ENCODE measurements around the gene TUBB3. TPM values are rescaled to one million over a fixed set of nuclear protein-coding genes. Genes with fewer than 3 reads are reported as not detected.
"Not testable (repeated sequence)": the region's sequence is repeated elsewhere in the genome, so short reads cannot be mapped to it uniquely, and the experiment has no call there.

Gene TUBB3
- total RNA-seq, 1 donor from 2014 or later = 23.4 TPM

DNA sequence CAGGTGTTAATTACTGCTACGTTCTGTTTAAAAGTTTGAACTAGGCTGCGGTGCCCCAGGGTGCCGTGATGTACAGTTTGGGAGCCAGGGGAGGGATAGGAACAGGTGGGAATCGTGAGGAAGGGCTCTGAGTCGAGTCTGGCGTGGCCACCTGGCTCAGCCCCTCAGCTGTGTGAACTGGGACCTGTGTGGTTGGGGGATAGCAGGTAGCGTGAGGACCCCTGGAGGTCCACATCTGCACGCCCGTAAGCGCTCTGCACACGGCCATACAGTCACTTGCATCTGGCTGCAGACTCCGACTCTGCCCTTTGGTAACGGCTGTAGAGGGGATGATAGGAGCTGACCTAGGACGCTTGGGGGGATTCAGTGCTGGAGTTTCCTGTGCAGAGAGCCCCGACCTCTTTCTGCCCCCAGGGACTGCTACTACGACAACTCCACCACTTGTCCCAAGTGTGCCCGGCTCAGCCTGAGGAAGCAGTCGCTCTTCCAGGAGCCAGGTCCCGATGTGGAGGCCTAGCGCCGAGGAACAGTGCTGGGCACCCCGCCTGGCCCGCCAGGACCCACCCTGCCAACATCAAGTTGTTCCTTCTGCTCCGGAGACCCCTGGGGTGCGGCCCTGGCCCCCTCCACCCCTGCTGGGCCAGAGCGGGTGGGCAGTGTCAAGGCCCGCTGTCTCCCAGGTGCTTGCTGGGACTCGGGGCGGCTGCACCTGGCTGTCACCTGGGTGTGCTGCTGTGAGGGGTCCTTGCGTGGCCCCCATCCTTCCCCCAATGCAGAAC is 42.5 kb downstream of the TUBB3 start:
- no peak for DNase-seq

DNA sequence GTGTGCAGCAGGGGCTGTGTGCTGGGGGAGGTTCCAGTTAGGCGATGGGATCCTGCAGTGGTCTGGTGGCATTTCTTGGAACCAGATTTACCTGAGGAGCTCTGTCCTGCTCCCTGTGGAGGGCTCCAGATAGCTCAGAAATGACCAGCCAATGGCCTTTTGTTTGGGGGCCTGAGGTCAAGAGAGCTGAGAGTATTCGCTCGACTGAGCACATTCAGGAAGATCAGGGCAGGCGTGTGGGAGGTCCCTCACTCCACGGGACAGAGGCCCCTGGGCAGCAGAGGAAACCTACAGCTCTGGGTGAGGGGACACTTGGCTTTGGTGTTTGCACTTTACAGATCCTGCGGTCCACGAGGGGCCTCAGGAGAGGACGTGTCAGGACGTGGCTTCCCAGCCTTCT is 43.6 kb downstream of the TUBB3 start:
- no peak for DNase-seq

DNA sequence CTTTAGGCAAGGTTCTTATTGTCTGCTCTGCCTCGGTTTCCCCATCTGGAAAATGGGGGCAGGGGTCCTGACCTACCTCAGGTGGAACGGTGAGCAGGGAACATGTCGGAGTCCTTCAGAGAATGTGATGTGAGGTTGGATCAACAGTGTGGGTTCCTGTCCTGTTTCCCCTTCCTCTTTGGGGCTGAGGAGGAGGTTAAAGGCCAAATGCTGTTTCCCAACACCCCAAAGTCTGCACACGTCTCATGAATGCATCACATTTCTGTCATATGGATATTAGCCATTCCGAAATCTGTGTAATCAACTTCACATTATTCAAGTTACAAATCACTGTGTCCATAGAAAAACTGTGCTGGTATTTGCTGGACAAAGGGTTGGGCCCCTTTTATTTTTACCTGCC is 44.3 kb downstream of the TUBB3 start:
- DNase-seq = not testable (repeated sequence)

DNA sequence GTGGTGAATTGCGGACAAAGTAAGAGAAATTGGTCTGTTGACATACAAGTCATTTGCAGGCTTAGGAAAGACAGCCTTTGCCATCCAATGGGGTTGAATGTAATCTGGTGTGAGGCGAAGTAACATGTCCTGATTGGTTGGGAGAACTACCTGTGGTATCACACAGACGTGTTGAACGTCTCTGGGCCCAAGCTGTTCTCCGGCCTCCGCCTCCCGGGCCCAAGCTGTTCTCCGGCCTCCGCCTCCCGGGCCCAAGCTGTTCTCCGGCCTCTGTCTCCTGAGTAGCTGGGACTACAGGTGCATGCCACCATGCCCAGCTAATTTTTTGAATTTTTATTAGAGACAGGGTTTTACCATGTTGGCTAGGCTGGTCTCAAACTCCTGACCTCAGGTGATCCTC is 44.9 kb downstream of the TUBB3 start:
- DNase-seq = not testable (repeated sequence)

DNA sequence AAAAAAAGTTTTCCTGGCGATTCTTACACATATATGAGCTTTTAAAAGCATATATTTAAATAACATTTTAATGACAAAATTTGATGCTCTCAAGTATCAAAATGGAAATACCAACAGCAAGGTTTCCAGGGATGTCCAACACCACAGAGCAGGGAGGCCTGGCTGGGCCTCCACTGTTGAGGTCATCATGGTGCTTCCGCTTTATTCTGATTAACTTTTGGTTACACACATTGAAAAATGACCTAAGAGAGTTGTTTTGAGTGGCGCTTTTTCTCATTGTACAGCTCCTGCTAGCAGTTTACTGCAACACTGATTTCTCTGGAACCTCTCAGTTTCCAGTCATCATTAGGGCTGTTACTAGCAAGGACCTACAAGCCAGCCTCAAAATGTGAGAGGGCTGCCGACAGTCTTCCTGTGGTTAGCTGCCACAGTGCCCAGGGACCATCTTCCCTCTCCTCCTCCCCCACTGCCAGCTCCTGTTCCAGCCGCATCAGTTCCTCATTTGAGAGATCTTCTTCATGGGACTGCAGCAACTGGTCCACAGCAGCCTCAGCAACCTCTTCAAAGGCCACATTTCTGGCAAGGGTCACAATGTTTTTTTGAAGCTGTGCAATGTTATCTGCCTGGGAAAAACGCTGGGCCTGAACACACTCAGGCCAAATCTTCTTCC is 46.7 kb downstream of the TUBB3 start:
- DNase-seq = no peak

DNA sequence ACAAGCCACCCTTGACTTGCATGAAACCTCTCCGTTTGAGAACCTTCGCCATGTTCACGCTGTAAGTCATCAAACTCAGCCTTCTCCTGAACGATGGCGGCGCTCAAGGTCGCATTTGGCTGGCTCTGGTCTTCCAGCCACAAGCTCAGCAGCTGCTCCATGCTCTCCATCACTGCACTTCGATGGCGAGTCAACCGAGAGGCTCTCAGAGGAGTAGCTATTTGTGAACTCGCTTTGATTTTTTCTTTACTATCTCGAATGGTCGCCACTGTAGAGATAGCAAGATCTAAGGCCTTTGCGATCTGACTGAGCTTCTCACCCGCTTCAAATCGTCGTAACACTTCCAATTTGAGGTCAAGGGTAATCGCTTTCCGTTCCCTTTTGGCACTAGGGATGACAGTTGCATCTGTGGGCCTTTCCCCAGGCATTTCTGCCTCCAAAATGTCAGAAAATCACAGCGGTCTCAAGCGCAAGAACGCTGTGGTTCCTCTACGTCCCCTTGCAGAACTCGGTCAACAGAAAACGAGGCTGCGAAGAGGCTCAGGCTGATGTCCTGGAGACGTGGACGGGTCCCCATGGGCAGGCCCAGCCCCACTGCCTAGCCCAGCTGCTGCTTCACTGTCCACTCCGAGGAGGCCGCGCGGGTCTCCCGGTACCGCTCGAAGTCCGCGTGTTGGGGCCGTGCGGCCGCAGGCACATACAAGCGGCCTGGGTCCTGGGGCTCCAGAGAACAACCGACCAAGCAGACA is 48.5 kb downstream of the TUBB3 start:
- no peak for DNase-seq

DNA sequence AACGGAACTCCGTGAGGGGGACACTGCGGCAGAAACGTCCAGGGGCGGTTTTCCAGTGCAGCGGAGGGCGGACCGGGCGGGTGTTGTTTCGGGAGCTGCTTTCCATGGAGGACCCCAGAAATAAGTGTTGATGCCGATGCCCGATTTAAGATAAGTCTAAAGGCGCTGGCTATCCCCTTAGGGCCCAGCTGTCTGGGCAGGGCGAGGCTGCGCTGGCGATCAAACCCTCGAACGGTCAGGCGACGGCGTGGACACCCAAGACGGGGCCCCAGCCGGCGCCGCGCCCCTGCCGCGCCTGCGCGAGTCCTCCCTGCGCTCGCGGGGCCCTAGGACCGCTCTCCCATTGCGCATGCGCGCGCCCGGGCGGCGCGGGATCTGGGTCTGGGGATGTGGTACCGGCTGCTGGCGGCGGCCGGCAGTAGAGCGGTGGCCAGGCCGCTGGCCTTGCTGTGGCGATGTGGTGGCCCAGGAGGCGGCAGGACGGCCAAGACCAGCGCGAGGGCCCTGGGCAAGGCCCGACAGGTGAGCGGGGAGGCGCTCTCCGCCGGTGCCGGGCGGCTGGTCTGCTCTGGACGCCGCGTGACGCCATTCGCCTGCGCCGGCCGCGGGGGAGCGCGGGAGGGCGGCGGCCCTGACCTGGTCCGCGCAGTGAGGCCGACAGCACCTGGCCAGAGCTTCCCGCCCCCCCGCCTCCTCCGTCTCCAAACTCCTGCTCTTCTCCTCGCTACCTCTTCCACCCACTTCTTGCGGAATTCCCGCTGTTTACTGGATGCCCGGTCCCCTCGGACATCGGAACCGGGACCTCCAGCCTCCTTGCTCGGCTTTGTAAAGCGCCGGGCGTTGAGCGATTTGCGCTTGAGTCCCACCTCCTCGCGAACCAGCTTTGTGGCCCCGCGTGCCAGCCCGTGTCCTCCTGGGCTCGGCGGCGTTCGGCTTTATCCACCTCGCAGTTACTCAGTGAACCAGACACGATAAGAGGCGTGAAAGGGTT is 49.4 kb downstream of the TUBB3 start:
- DNase-seq = peak; percentile 98

DNA sequence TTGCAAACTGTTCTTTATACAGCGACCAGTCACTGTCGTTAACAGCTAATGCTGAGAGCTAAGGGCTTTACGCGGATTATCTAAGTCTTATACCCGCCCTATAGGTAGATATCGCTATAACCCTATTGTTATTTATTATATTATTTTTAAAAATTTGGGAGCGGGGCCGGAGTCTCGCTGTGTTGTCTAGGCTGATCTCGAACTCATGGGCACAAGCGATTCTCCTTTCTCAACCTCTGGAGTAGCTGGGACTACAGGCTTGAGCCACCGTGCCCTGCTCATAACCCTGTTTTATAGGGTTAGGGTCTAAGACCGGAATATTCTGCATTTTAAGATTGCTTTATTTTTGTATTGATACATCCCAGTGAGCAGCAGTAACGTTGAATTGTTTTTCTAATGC is 50.1 kb downstream of the TUBB3 start:
- no peak for DNase-seq

DNA sequence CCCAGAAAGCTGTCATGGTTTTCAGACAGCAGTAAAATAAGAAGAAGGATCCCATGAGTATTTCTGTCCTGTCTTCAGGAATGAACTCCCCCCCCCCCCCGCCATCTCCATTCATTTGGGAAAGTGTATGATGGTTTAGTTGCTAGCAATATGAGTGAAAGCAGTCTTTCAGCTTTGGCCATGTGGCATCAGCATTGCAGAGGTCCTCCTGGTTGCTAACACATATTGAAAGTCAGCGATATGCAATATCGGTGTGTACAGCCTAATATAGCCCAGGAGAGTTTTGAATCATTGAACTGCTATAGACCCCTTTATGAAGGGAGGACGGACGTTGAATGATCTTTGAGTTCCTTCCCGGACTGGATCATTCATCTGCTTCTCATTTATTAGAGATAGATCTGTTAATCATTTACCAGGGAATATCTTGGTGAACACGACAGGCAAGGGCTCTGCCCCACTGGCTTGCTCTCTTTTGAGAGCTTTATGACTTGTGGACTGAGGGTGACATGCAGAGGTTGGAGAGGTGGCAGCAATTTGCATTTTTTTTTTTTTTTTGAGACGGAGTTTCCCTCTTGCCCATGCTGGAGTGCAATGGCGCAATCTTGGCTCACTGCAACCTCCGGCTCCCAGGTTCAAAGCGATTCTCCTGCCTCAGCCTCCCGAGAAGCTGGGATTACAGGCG is 50.7 kb downstream of the TUBB3 start:
- DNase-seq = no peak

DNA sequence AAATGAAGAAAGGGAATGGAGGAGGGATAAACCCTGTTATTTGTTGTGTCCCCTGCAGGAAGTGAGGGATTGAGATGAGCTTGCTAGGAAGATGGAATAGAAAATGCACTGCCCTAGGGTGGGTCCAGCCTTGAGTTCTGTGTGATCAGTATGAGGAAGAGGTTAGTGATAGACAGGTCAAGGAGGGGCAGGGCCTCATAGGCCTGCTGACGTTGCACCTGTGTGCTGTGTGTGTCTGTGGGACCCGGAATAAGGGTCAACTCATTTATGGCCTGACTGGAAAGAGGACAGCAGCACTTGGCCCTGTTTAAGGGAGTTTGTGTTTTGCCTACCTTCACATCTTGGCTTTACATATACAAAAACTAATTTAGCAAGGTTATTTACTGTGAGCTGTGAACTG is 51.7 kb downstream of the TUBB3 start:
- no peak for DNase-seq

DNA sequence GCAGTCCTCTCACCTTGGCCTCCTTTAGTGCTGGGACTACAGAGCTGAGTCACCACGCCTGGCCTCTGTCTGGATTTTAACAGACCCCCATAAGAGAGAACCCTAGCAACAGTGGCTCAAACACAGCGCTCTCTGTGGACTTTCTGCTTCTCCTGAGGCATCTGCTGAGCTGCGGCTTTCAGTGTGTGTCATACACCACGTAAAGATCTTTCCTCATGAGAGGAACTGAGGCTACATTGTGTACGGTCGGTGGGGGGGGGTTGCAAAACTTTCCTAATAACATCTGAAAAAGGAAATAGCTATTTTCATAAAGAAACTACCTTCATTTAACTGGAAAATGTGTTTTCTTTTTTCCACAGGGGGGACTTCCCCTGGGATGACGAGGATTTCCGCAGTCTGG is 58.3 kb downstream of the TUBB3 start:
- DNase-seq = no peak

DNA sequence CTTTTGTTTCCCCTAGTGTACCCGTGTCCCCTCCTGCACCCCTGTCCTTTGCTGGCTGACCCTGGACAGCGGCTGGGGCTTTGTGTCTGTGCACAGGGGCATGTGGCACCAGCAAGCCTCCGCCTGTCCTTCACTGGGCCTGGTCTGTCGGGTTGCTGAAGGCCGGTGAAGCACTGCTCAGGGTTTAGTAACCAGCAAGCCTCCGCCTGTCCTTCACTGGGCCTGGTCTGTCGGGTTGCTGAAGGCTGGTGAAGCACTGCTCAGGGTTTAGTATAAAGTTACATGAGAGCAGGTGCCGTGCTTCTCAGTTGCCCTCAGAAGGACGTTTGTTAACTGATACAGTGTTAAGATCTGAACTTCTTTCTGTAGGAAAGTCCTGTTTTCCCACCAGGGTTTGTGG is 59.2 kb downstream of the TUBB3 start:
- DNase-seq = peak; percentile 33

DNA sequence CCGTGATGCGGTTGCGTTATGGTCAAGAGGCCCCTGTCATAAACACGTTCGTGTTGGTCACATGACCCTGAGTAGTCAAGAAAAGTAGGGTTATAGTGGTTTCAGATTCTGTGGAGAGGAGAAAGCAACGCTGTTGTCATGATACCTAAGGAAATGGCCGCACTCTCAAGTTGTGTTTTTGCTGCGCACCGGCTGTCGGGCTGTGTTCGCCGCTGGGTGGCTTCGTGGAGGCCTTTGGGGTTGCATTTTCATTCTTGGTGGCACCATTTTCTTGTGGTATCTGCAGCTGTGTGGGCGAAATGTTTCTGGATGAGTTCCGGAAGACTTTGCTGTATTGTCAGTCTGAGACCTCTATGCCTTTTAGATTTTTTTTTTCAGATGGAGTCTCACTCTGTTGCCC is 60.4 kb downstream of the TUBB3 start:
- DNase-seq = no peak

DNA sequence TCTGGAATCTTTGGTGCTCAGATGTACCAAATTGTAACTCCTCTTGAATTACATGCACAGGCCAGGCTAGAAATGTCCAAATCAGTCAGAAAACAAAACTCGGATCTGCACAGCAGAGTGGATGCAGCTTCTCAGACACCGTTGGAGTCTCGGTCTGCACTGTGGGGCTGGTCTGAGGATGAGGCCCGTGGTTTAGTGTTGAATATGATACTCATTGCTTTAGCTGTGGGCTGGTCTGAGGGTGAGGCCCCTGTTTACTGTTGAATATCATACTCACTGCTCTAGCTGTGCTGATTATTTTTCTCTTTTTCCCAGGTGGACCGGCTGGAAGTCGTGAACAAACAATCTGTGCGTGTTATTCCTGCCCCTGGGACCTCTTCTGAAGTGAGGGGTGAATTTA is 61.1 kb downstream of the TUBB3 start:
- DNase-seq = no peak

DNA sequence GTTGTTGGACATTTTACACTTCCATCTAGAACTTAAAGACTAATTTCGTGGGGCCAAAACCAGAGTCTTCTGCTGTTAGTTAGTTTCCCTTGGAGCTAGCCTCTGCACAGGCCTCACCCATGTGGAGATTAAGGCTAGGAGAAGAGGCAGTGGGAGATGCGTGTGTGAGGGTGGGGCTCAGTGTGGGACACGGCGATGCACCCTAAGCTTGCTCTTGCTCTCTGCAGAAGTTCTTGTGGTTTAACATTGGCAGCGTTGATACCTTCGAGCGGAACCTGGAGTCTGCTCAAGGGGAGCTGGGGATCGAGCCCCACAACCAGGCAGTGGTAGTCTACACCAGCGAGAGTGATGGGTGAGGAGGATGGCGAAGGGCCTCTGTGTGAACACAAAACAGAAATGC is 62.1 kb downstream of the TUBB3 start:
- no peak for DNase-seq

Other genes with a start within 250 kb of the TUBB3 start
- 45.5 TPM for gene CDK10, start 236.7 kb upstream of the TUBB3 start, total RNA-seq
- 10.9 TPM for gene SPATA2L, start 221.6 kb upstream of the TUBB3 start, total RNA-seq
- 10.1 TPM for gene VPS9D1, start 202.4 kb upstream of the TUBB3 start, total RNA-seq
- 28.5 TPM for gene ZNF276, start 201.8 kb upstream of the TUBB3 start, total RNA-seq
- gene FANCA, start 106.7 kb upstream of the TUBB3 start, total RNA-seq = 18.7 TPM
- gene SPIRE2, start 94.9 kb upstream of the TUBB3 start, total RNA-seq = 2.5 TPM
- gene TCF25, start 49.8 kb upstream of the TUBB3 start, total RNA-seq = 227 TPM
- gene MC1R, start 4.5 kb upstream of the TUBB3 start, total RNA-seq = 1.6 TPM
- 87.4 TPM for gene DEF8, start 25.4 kb downstream of the TUBB3 start, total RNA-seq
- gene DBNDD1, start 96.1 kb downstream of the TUBB3 start, total RNA-seq = 2.3 TPM
- not detected for gene PRDM7, start 154.0 kb downstream of the TUBB3 start, total RNA-seq

All from tongue (tissue), 2 donors.